ENCODE measurements around the gene ZNF624. TPM values are rescaled to one million over a fixed set of nuclear protein-coding genes. Genes with fewer than 3 reads are reported as not detected.
"Not testable (repeated sequence)": the region's sequence is repeated elsewhere in the genome, so short reads cannot be mapped to it uniquely, and the experiment has no call there.

Gene ZNF624
- 1 to 10 TPM; 3.7 to 7.2 (median 5.5) TPM for total RNA-seq

DNA sequence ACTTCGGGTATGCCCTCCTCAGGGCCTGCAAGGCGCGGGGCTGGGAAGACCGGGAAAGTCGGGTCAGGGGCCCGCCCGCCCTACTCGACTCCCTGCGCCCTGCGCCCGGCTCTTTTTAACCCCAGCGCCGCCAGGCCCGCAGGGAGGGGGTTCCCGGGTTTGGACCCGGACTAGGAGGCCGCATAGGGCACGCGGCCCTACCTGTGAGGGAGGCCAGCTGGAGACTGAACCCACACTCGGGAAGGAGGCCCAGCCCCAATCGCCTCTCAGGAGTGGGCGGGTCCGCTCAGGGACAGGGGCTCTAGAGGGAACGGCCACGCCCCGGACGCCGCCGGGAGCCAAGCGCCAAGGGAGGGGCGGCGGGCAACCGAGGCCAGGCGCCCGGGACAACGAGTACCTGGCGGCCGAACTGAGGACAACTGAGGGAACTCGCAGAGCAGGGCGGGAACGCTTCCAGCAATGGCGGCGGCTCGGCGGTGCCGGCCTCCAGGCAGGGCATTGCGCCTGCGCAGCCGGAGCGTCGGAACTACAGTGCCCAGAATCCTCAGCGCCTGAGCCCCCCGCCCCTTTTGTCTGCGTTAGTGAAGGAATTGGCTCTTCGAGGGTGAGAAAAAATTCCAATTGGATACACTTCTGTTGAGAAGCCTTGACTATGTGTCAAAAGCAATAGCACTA lies at the start of gene ZNF624:
Gene ZNF624 (minus strand): TSS at position 484 of the 675 bp plus-strand sequence.
- no peak for TF ChIP-seq POLR2A (IDR thresholded peaks at IDR 0.05)
- TF ChIP-seq, protein P1, sequence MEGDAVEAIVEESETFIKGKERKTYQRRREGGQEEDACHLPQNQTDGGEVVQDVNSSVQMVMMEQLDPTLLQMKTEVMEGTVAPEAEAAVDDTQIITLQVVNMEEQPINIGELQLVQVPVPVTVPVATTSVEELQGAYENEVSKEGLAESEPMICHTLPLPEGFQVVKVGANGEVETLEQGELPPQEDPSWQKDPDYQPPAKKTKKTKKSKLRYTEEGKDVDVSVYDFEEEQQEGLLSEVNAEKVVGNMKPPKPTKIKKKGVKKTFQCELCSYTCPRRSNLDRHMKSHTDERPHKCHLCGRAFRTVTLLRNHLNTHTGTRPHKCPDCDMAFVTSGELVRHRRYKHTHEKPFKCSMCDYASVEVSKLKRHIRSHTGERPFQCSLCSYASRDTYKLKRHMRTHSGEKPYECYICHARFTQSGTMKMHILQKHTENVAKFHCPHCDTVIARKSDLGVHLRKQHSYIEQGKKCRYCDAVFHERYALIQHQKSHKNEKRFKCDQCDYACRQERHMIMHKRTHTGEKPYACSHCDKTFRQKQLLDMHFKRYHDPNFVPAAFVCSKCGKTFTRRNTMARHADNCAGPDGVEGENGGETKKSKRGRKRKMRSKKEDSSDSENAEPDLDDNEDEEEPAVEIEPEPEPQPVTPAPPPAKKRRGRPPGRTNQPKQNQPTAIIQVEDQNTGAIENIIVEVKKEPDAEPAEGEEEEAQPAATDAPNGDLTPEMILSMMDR (IDR thresholded peaks at IDR 0.05) = no peak
- intact Hi-C loops (cut with DNase I; ENCODE audit: low total_unique reads) = no loop called here
- H3K4me3 ChIP-seq (ENCODE audit: low read depth, poor library complexity, severe bottlenecking) = peak within 1 kb of the TSS; percentile 37
- DNase-seq (ENCODE audit: low spot score in 2 of 2) = peak; percentile 94 to 99
- 1% methylated on average over 29 to 39 of the region's 55 CpGs for WGBS, 2 donors

DNA sequence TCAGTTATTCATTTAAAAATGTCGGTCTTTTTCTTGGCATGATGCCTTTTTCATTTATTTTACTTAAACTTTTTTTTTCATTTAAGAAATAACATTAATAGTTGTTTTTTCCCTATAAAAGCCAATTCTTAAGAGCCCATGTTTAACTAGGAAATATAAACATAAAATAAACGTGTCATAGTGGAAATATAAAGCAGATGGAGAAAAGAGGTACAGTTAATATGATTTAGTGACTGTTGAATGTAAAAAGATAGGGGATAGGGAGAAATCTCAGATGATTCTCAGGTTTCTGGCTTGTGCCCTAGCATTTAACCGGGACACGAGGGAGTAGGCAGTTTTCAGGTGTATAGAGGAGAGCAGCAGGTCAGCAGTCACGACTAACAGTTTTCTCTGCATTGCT lies 44.0 kb upstream of the ZNF624 start:
- 61 to 64% methylated on average over 5 of the region's 5 CpGs for WGBS, 2 donors
- H3K4me3 ChIP-seq (ENCODE audit: low read depth, poor library complexity, severe bottlenecking); intact Hi-C loops (cut with DNase I; ENCODE audit: low total_unique reads); DNase-seq (ENCODE audit: low spot score in 2 of 2): not testable (repeated sequence)

DNA sequence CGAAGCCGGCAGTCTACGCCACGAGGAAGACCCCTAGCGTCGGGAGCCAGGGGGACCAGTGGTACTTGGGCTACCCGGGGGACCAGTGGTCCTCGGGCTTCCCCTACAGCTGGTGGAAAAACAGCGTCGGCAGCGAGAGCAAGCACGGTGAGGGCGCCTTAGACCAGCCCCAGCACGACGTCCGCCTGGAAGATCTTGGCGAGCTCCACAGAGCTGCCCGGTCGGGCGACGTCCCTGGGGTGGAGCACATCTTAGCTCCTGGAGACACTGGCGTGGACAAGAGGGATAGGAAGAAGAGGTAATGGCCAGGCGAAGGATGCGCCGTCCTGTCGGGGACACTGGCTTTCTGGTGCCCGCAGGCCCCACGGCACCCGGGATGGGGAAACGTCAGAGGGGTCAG lies 36.8 kb upstream of the ZNF624 start:
- intact Hi-C loops (cut with DNase I; ENCODE audit: low total_unique reads); DNase-seq (ENCODE audit: low spot score in 2 of 2); H3K4me3 ChIP-seq (ENCODE audit: low read depth, poor library complexity, severe bottlenecking): not testable (repeated sequence)
- WGBS, 2 donors = 79 to 86% methylated on average over 25 to 30 of the region's 30 CpGs

DNA sequence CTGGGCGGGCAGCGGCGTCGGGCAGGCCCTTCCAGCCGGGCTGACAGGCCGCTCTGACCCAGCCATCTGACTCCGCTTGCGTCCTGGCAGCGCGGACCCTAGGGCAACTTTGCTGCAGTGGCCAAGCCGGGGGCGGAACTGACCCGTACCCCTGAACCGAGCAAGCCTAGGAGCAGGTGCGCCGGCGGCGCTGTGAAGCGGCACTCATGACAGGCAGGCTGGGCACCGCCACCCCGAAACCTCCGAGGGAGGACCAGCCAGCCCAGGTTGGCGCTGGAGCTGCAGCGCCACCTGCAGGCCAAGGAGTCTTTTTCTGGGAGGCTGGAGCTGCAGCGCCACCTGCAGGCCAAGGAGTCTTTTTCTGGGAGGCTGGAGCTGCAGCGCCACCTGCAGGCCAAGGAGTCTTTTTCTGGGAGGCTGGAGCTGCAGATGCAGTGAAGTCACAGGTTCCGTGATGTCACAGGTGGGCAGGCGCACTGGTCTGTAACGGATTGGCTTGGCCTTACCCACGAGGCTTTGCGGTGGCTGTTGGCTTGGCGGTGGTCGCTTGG lies 36.2 kb upstream of the ZNF624 start, which contains the start of gene CCDC144A:
Gene CCDC144A (plus strand): TSS at position 511 of the 551 bp plus-strand sequence. CDS start 160 bp downstream, outside the sequence.
- TF ChIP-seq, protein P1 (IDR thresholded peaks at IDR 0.05) = peak in 1 of 3 donors; percentile 46
- 64% methylated on average over 7 to 27 of the region's 33 CpGs for WGBS, 2 donors
- H3K4me3 ChIP-seq (ENCODE audit: low read depth, poor library complexity, severe bottlenecking); intact Hi-C loops (cut with DNase I; ENCODE audit: low total_unique reads): not testable (repeated sequence)
- peak in 1 of 2 donors; percentile 32 for DNase-seq (ENCODE audit: low spot score in 2 of 2)

GRCh38 chr17:16687151-16687550 lies 33.5 kb upstream of the ZNF624 start:
- intact Hi-C loops (cut with DNase I; ENCODE audit: low total_unique reads); H3K4me3 ChIP-seq (ENCODE audit: low read depth, poor library complexity, severe bottlenecking); DNase-seq (ENCODE audit: low spot score in 2 of 2): not testable (repeated sequence)
- WGBS, 2 donors = 74 to 77% methylated on average over 5 of the region's 5 CpGs

DNA sequence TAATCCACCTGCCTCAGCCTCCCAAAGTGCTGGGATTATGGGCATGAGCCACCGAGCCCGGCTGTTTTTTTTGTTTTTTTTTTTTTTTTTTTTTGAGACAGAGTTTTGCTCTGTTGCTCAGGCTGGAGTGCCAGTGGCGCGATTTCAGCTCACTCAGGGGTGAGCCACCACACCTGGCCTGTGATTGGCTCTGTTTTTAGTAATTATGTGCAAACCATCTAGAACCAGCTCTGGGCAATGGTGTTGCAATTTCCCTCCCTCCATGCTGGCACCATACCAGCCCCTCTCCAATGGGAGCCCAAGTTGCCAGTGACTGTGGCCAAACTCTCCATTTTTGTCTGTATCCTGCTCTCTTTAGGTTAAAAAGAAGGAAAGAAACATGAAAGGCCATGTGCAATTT lies 32.4 kb upstream of the ZNF624 start:
- intact Hi-C loops (cut with DNase I; ENCODE audit: low total_unique reads); H3K4me3 ChIP-seq (ENCODE audit: low read depth, poor library complexity, severe bottlenecking); DNase-seq (ENCODE audit: low spot score in 2 of 2): not testable (repeated sequence)
- 67 to 70% methylated on average over 4 of the region's 4 CpGs for WGBS, 2 donors

- WGBS, 2 donors = 54 to 55% methylated on average over 44 of the region's 44 CpGs
- H3K4me3 ChIP-seq (ENCODE audit: low read depth, poor library complexity, severe bottlenecking); intact Hi-C loops (cut with DNase I; ENCODE audit: low total_unique reads); DNase-seq (ENCODE audit: low spot score in 2 of 2): not testable (repeated sequence)
Measured at GRCh38 chr17:16683290-16684138, 29.9 kb upstream of the ZNF624 start.

DNA sequence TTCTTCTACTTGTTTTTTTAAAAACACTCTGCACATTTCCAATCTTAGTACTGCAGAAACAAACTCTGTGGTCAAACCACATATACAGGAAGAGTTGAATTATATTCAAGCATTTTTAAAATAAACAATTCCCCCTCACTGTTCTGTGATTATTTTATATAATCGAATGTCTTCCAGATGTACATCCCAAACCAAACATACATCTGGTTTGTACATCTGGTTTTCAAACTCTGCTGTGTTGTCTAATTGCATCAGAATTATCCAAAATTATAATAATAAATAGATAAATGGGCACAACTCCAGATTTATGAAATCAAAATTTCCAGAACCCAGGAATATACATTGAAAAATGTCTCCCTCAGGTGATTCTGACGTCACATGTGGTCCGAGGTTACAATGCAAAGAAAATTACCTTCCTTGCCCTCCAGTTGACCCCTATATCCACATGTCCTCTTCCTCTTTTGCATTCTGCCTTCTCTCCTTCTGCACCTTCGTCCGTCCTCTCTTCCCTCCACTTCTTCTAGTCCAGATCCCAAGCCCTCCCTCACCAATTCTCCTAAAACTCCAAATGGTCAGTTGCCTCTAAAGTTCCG lies 23.1 kb upstream of the ZNF624 start:
- intact Hi-C loops (cut with DNase I; ENCODE audit: low total_unique reads) = no loop called here
- DNase-seq (ENCODE audit: low spot score in 2 of 2) = no peak
- TF ChIP-seq POLR2A (IDR thresholded peaks at IDR 0.05) = no peak
- TF ChIP-seq, protein P1 (IDR thresholded peaks at IDR 0.05) = no peak
- H3K4me3 ChIP-seq (ENCODE audit: low read depth, poor library complexity, severe bottlenecking) = no peak overlapping the region
- WGBS, 2 donors = 74 to 76% methylated on average over 6 of the region's 6 CpGs

GRCh38 chr17:16666907-16667636 lies 13.4 kb upstream of the ZNF624 start:
- DNase-seq (ENCODE audit: low spot score in 2 of 2); intact Hi-C loops (cut with DNase I; ENCODE audit: low total_unique reads): not testable (repeated sequence)
- WGBS, 2 donors = 2 to 5% methylated on average over 32 to 48 of the region's 61 CpGs
- H3K4me3 ChIP-seq (ENCODE audit: low read depth, poor library complexity, severe bottlenecking) = peak overlapping the region; percentile 17

DNA sequence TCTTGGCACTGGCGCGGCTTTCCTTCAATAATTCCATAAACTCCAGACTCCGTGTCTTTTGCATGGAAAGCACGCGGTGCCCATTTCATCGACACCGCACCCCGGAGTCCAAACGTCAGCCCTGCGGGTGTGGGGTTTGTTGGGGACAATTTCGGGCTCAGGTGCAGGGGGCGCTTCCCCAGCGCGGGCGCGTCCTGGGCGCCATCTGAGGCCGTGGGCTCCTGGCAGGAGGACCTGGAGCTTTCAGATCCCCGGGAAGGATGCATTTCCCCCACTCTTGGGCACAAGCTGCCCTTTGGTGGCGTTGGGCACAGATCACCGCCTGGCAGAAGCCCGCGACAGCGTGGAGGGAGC lies 12.9 kb upstream of the ZNF624 start:
- peak overlapping the region; percentile 17 for H3K4me3 ChIP-seq (ENCODE audit: low read depth, poor library complexity, severe bottlenecking)
- DNase-seq (ENCODE audit: low spot score in 2 of 2); intact Hi-C loops (cut with DNase I; ENCODE audit: low total_unique reads): not testable (repeated sequence)
- 20 to 52% methylated on average over 2 to 16 of the region's 24 CpGs for WGBS, 2 donors
